Brain microvascular endothelial cell (primary cell): Measurements from ENCODE around the gene OR3A3.

Experiments used
- DNase-seq: peaks from one replicate; pipeline ENCODE4 v3.0.0-alpha.2; 2020
- H3K27ac ChIP-seq: fragments of 250-450 bp; sonication (Bioruptor Pico); 2 replicates; pipeline ENCODE4 v1.5.1; 2020; ENCODE audit warnings: mild to moderate bottlenecking, moderate library complexity
- H3K27me3 ChIP-seq: fragments of 250-450 bp; sonication (Bioruptor Pico); replicated peaks from 2 replicates; pipeline ENCODE4 v1.5.1; 2020; ENCODE audit warnings: mild to moderate bottlenecking
- H3K36me3 ChIP-seq: fragments of 250-450 bp; sonication (Bioruptor Pico); replicated peaks from 2 replicates; pipeline ENCODE4 v1.5.1; 2020; ENCODE audit warnings: mild to moderate bottlenecking
- H3K4me3 ChIP-seq: 2 replicates; pipeline ENCODE4 v1.5.1; 2011; ENCODE audit warnings: low read depth, mild to moderate bottlenecking, control low read depth, low read length, moderate library complexity
- CTCF ChIP-seq: IDR thresholded peaks from 2 replicates; pipeline ENCODE4 v1.5.1; 2011; ENCODE audit warnings: low read depth, mild to moderate bottlenecking, moderate library complexity, low read length, control low read depth, inconsistent platforms; ENCODE audit errors: missing control alignments
- in situ Hi-C: cut with HindIII; loops from 2 replicates; pipeline ENCODE4 v1.10.0; 2017; ENCODE audit warnings: low sequenced_read_pairs, low pct_ligation_motif_present

Gene OR3A3

GRCh38 chr17:3469529-3469928 is 58.4 kb downstream of the OR3A3 start:
- H3K27ac ChIP-seq, result no peak overlapping the region
- H3K4me3 ChIP-seq, result no peak overlapping the region
- H3K27me3 ChIP-seq, result no peaks in the 10 kb centered on the region
- no peak for TF ChIP-seq CTCF
- no peak for DNase-seq
- no peaks in the 10 kb centered on the region for H3K36me3 ChIP-seq
- in situ Hi-C loops, result no loop called here

- Histone ChIP-seq H3K27ac (no peak within 1 kb of the TSS), H3K27me3 (no peaks in the 10 kb centered on the region), H3K36me3 (no peaks in the 10 kb centered on the region), H3K4me3 (no peak within 1 kb of the TSS)
- DNase-seq, result no peak
- no peak for TF ChIP-seq CTCF
- in situ Hi-C loops, result no loop called here
These were observed 60.4 kb downstream of the OR3A3 start, which contains the start of gene SPATA22 for GRCh38 chr17:3471599-3471998. SPATA22 (minus strand) TSS chr17:3471819; CDS start chr17:3469325, 2,494 bp downstream.

GRCh38 chr17:3472137-3472536 is 61.0 kb downstream of the OR3A3 start:
- no peaks in the 10 kb centered on the region for H3K27me3 ChIP-seq
- TF ChIP-seq CTCF, result no peak
- DNase-seq, result no peak
- in situ Hi-C loops, result no loop called here
- no peak overlapping the region for H3K27ac ChIP-seq
- no peaks in the 10 kb centered on the region for H3K36me3 ChIP-seq
- H3K4me3 ChIP-seq, result no peak overlapping the region
